Measurements from ENCODE around the gene SPATC1L.

Gene SPATC1L

DNA sequence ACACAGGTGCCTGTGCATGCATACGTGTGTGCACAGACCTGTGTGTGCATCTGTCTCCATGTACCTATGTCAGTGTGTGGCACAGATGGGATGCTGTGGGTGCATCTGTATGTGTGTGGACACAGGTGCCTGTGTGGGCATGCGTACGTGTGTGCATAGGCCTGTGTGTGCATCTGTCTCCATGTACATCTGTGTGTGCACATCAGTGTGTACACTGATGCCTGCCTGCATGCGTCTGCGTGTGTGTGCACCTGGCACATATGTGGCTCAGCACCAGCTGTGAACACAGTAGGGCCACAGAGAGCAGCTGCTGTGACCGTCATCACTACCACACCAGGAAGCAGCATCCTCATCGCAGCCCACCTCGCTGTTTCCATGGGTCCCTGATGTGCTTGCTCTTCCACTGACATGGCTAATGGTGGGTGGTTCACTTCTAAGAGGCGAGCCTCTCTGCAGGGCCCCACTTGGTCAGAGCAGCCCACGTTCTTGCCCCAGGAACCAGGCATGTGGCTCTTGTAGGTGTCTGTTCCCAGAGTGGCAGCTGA, 9.6 kb upstream of the SPATC1L start:
- H3K27ac ChIP-seq = no peak overlapping the region
- no peak for TF ChIP-seq ZFX (IDR thresholded peaks at IDR 0.05)
- TF ChIP-seq, protein P1, sequence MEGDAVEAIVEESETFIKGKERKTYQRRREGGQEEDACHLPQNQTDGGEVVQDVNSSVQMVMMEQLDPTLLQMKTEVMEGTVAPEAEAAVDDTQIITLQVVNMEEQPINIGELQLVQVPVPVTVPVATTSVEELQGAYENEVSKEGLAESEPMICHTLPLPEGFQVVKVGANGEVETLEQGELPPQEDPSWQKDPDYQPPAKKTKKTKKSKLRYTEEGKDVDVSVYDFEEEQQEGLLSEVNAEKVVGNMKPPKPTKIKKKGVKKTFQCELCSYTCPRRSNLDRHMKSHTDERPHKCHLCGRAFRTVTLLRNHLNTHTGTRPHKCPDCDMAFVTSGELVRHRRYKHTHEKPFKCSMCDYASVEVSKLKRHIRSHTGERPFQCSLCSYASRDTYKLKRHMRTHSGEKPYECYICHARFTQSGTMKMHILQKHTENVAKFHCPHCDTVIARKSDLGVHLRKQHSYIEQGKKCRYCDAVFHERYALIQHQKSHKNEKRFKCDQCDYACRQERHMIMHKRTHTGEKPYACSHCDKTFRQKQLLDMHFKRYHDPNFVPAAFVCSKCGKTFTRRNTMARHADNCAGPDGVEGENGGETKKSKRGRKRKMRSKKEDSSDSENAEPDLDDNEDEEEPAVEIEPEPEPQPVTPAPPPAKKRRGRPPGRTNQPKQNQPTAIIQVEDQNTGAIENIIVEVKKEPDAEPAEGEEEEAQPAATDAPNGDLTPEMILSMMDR (conservative IDR thresholded peaks at IDR 0.05) = no peak

DNA sequence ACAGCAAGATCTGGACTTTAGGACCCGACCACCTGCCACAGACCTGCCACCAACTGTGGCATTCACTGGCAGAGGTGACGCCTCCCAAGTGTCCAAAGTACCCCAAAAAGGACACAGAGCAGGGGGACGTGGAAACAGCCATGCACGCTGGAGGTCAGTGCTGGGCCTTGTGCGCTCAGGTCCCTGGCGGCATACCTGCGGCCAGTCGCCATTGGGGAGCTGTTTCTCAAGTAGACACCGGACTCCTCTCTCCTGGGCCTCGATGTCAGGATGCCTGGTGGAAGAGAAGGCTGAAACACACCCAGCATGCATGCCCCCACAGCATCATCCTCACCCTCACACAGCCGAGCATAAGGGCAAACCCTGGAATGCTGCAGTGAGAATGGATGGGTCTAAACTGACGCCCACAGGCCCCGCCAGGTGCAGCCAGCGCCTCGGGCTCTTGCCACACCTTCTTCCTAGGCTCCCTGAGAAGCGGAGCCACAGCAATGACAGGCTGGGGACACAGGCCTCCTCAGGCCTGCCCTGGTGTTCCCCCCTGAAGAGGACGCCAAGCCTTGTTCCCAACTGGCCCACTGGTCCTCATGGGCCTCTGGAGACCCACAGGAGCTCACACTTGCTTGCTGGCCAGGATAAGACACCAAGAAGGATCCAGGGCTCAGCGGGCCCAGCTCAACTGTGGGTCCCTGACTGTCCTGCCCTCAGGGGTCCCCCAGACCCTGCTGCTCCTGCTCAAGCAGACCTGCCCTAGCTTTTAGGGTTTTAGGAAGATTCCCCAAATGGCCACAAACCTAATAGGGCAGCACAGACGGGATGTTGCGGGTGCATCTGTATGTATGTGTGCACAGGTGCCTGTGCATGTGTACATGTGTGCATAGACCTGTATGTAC, 7.7 kb upstream of the SPATC1L start:
- no peak overlapping the region for H3K27ac ChIP-seq

DNA sequence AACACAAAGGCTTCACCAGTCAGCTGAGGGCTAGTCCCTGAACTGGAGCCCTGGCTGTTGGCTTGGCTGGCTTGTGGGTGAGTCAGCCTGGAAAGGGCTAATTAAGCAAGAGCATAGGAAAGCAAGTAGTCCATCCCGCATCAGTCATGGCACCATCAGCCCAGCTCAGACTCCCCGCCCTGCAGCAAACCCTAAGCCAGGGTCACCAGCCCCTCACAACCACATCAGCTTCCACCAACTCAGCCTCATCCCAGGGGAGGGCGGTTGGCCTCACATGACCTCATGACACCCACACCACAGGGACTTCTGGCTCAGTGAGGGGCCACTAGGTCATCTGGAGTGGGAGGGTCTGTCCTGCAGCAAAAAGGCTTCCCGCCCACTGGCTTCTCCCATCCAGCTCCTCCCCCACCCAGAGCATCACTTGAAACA, 7.0 kb upstream of the SPATC1L start:
- no peak overlapping the region; the same call in 1 of the 2 replicates for H3K27ac ChIP-seq
- TF ChIP-seq, protein P1 (conservative IDR thresholded peaks at IDR 0.05) = no peak
- no peak for TF ChIP-seq ZFX (IDR thresholded peaks at IDR 0.05)

More for the DNA sequence above, 7.7 kb upstream of the SPATC1L start:
- no peak for TF ChIP-seq ZFX (IDR thresholded peaks at IDR 0.05)
- TF ChIP-seq, protein P1 (conservative IDR thresholded peaks at IDR 0.05) = no peak

DNA sequence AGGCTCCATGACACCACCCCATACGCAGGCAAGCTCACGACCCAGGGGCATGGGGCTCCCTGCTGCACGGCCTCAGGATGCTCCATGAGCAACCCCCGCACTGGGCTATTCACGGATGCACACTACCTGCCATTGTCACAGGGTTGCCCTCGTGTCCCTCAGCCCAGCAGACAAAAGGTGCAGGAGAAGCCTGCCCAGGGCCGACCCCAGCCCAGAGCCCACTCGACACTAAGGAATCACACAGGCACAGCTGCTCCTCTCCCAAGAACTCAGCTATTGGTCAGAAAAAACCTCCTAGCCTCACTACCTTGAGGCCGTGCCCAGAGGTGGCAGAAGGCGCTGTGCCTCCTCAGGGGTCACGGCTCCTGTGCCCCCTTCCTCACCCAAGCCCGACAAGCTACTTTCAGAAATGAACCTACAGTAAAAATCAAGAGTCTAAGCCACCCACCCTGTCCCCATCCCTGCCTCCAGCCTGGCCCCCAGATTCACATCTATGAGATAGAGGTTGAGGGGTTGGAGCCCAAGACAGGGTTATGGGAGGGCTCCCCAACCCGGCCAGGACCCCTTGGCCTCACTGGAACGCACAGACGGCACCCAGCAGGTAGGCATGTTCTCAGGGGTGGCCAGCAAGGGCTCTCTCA, 6.4 kb upstream of the SPATC1L start:
- peak overlapping the region; percentile 93 for H3K27ac ChIP-seq
- TF ChIP-seq, protein P1 (conservative IDR thresholded peaks at IDR 0.05) = no peak
- TF ChIP-seq ZFX (IDR thresholded peaks at IDR 0.05) = no peak

DNA sequence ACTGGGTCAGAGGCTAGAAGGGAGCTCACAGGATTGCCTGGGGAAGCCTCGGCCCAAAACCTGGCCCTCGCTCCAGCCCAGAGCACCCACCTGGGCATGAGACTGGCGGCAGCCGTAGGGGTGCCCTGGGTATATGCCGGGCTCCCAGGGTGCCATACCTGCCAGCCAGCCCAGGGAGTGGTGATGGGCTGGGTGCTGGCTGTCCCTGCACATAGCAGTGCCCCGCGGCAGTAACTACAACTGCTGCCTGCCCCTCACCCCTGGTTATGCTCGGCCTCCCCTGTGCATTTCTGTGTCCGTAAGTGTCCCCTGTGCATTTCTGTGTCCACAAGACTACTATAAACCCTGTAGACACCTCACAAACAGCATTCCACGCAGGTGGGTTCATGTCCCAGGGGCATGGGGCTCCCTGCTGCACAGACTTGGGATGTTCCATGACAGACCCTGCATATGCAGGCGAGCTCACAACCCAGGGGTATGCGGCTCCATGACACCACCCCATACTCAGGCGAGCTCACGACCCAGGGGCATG, 5.8 kb upstream of the SPATC1L start:
- H3K27ac ChIP-seq = peak overlapping the region; percentile 93
- TF ChIP-seq, protein P1 (conservative IDR thresholded peaks at IDR 0.05) = no peak
- no peak for TF ChIP-seq ZFX (IDR thresholded peaks at IDR 0.05)

DNA sequence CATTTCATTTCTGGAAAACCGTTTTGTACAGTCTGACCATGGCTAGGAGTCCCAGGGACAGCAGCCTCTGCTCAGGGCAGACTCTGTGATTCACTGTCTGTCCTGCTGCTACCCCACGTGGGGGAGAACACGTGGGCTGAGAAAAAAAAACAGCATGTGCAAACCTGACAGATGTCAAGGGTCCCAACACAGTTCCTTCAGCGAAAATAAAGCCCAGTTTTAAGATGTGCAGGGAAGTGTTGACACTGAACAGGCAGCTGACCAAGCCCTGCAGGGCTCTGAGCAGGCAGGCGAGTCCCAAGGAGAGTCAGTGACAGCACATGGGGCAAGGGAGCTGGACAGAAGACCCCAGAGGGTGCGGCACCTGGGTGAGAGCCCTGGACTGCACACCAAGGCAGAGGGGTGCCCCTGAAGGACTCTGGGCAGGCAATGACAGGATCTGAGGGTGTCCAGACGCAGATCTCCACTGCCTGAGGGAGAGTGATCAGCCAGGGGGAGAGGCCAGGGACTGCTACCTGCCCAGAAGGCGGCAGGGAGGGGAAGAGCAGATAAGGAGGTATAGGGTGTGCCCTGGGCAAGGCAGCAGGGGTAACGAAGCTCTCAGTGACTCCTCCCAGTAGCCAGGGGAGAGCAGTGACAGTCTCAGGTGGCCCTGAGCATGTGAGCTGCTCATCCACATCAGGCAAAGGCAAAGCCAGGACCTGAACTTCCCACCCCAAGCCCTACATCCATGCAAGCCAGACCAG, 5.1 kb upstream of the SPATC1L start:
- no peak for TF ChIP-seq ZFX (IDR thresholded peaks at IDR 0.05)
- TF ChIP-seq, protein P1 (conservative IDR thresholded peaks at IDR 0.05) = no peak
- H3K27ac ChIP-seq = peak overlapping the region; percentile 93

All from C4-2B (cell line).